Left ventricle myocardium inferior (tissue), 1 donor: ENCODE results near the gene TAGAP. TPM values are rescaled to one million over a fixed set of nuclear protein-coding genes. Genes with fewer than 3 reads are reported as not detected.

Source experiments
- DNase-seq: peaks from one replicate; pipeline ENCODE4 v3.0.0-alpha.2; 2020
- H3K27ac ChIP-seq: fragments of 200-600 bp; replicated peaks from 2 replicates; pipeline ENCODE4 v1.8.0; 2021
- H3K27me3 ChIP-seq: fragments of 200-600 bp; 2 replicates; pipeline ENCODE4 v1.8.0; 2021; ENCODE audit warnings: low read depth
- H3K36me3 ChIP-seq: fragments of 200-600 bp; 2 replicates; pipeline ENCODE4 v1.8.0; 2021
- H3K4me1 ChIP-seq: fragments of 200-600 bp; 2 replicates; pipeline ENCODE4 v1.8.0; 2021
- H3K4me3 ChIP-seq: fragments of 200-600 bp; 2 replicates; pipeline ENCODE4 v1.8.0; 2021; ENCODE audit warnings: mild to moderate bottlenecking, moderate library complexity
- H3K9me3 ChIP-seq: fragments of 200-600 bp; replicated peaks from 2 replicates; pipeline ENCODE4 v1.8.0; 2021
- intact Hi-C: fragments of 100-400 bp; cut with micrococcal nuclease; formaldehyde crosslinking; loops from one replicate; pipeline ENCODE4 v1.11.0; 2022
- total RNA-seq: library from RNA; stranded (reverse); fragmentation: NEBNext Ultra II Directional; extraction: Animal tissue kit (Norgen Biotek cat#: 25700); gene quantifications from one replicate; pipeline ENCODE4 v1.2.1, GENCODE V29; 2021
- TF ChIP-seq, protein P1 (sequence below): fragments of 200-600 bp; IDR thresholded peaks from 2 replicates; pipeline ENCODE4 v1.8.0; 2021; ENCODE audit warnings: antibody characterized with exemption, mild to moderate bottlenecking, borderline replicate concordance
- donor health status: DM: no; HTN: yes; CAD: no; lungs with severe emphysema.

TAGAP gene
- total RNA-seq, 1 donor from 2014 or later: 1.2 TPM

DNA sequence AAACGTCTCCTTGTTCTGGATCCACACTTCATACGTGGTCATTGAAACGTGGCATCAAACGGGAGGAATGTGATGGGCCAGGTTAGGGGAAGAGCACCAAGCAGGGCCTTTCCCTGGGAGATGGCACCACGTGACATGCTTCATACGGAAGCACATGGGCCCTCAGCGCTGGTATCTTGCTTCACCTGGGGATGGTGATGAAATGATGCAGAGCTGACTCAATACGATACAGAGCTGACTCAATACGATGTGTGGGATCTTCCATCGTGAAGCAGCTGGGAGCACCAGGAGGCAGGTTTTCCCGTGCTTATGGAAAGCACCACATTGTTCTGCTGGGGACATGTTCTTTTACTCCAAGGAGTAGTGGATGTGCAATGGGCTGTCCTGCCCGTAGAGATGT is 22.5 kb upstream of the TAGAP start:
- intact Hi-C loops: no loop called here
- peaks cover 69% of the 10 kb centered on the region for H3K27me3 ChIP-seq
- no peak overlapping the region for H3K4me3 ChIP-seq

DNA sequence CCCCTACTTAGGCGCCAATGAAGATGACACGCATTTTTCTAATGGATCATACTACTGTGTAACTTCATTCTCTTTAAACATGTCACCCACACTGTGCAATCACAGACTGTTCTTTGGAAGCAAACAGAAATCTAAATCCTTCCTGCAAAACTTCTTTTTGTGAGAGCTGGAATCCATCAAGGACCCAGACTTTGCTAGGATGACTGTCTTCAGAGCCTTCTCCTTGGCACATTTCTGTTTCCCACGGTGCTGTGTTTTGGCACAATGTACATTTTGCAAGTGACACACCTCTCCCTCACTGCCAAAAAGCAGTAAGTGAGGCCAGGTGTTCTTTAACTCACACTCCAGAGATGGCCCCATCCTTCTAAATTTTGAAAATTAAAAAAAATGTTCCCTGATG is 21.7 kb upstream of the TAGAP start:
- intact Hi-C loops: no loop called here

More for the DNA sequence above, 22.5 kb upstream of the TAGAP start:
- H3K9me3 ChIP-seq: no peaks in the 10 kb centered on the region
- no peak overlapping the region for H3K27ac ChIP-seq
- DNase-seq: no peak
- H3K36me3 ChIP-seq: no peaks in the 10 kb centered on the region
- TF ChIP-seq, protein P1, sequence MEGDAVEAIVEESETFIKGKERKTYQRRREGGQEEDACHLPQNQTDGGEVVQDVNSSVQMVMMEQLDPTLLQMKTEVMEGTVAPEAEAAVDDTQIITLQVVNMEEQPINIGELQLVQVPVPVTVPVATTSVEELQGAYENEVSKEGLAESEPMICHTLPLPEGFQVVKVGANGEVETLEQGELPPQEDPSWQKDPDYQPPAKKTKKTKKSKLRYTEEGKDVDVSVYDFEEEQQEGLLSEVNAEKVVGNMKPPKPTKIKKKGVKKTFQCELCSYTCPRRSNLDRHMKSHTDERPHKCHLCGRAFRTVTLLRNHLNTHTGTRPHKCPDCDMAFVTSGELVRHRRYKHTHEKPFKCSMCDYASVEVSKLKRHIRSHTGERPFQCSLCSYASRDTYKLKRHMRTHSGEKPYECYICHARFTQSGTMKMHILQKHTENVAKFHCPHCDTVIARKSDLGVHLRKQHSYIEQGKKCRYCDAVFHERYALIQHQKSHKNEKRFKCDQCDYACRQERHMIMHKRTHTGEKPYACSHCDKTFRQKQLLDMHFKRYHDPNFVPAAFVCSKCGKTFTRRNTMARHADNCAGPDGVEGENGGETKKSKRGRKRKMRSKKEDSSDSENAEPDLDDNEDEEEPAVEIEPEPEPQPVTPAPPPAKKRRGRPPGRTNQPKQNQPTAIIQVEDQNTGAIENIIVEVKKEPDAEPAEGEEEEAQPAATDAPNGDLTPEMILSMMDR: no peak
- H3K4me1 ChIP-seq: no peaks in the 10 kb centered on the region

DNA sequence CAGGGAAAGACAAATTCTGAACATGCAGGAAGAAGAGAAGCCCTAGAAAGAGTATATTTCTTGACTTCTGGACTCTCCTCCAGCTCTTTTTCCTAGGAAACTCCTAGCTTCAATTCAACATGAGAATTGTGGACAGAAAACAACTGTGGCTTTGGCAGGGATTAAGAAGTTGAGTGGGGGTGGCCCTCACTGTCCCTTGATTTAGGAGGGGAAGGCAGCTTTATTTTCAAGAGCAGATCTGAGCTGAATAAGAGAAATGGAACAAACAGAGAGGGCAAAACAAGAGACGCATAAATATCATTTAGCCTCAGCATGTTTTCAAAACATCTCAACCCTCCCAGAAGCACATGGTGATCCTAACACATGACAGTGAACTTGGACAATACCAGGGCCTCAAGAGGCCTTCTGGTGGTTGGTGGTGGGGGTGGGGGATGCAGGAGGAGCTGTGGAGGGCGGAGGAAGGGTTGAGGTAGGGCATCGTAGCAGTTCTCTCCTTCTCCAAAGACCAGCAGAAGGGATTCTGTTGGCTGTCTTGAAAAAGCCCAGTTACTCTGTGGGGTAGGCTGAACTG is 21.1 kb upstream of the TAGAP start:
- no peaks in the 10 kb centered on the region for H3K36me3 ChIP-seq
- intact Hi-C loops: no loop called here
- H3K4me1 ChIP-seq: no peaks in the 10 kb centered on the region
- DNase-seq: no peak
- no peak overlapping the region for H3K27ac ChIP-seq
- TF ChIP-seq, protein P1: no peak
- H3K4me3 ChIP-seq: no peak overlapping the region
- H3K9me3 ChIP-seq: no peaks in the 10 kb centered on the region
- peaks cover 70% of the 10 kb centered on the region for H3K27me3 ChIP-seq

More for the DNA sequence above, 21.7 kb upstream of the TAGAP start:
- Histone ChIP-seq H3K27me3 (peaks cover 69% of the 10 kb centered on the region), H3K9me3 (no peaks in the 10 kb centered on the region), H3K36me3 (no peaks in the 10 kb centered on the region), H3K4me3 (no peak overlapping the region), H3K4me1 (no peaks in the 10 kb centered on the region), H3K27ac (no peak overlapping the region)
- DNase-seq: no peak
- TF ChIP-seq, protein P1: no peak

DNA sequence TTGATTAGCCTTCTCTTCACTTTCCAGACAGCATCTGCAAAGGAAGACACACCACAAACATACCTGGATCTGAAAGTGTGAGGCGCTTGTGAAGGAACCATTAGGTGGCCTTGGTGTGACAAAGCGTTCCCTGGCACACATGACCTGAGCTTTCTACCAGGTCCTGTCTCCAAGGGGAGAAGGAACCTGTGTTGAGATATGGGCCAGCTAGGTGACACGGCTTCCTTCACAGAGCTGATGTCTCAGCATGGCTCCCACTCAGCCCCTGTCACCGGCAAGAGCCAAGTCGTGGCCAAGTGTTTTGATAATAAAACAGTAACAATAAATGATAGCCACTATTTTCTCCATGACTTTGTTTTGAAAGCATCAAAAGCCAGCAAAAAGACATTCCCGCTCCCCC is 20.3 kb upstream of the TAGAP start:
- H3K36me3 ChIP-seq: no peaks in the 10 kb centered on the region
- H3K27ac ChIP-seq: no peak overlapping the region
- H3K4me3 ChIP-seq: no peak overlapping the region
- H3K9me3 ChIP-seq: no peaks in the 10 kb centered on the region
- intact Hi-C loops: no loop called here
- H3K4me1 ChIP-seq: no peaks in the 10 kb centered on the region
- TF ChIP-seq, protein P1: no peak
- peaks cover 73% of the 10 kb centered on the region for H3K27me3 ChIP-seq
- no peak for DNase-seq

DNA sequence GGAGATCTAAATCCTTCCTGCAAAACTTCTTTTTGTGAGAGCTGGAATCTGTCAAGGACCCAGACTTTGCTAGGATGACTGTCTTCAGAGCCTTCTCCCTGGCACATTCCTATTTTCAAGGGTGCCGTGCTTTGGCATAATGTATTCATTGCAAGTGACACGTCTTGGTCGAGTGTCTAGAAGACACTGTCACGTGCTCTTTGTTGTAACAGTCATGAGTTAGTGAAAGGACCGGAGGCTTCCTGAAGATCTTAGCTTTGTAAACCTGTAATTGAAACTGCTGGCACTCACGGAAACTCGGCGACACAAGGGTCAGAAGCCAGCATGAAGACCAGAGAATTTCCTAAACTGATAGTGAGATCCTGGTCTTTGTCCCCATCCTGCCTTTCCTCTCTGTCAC is 19.7 kb upstream of the TAGAP start:
- intact Hi-C loops: no loop called here
- TF ChIP-seq, protein P1: no peak
- H3K4me3 ChIP-seq: no peak overlapping the region
- H3K4me1 ChIP-seq: no peaks in the 10 kb centered on the region
- H3K36me3 ChIP-seq: no peaks in the 10 kb centered on the region
- no peak for DNase-seq
- peaks cover 69% of the 10 kb centered on the region for H3K27me3 ChIP-seq
- no peaks in the 10 kb centered on the region for H3K9me3 ChIP-seq
- H3K27ac ChIP-seq: no peak overlapping the region
